Renal pelvis (tissue), 12 donors: ENCODE data around the gene NBPF15. TPM values are rescaled to one million over a fixed set of nuclear protein-coding genes. Genes with fewer than 3 reads are reported as not detected.
"Not testable (repeated sequence)": the region's sequence is repeated elsewhere in the genome, so short reads cannot be mapped to it uniquely, and the experiment has no call there.

Source experiments
- DNase-seq: peaks from one replicate; pipeline ENCODE4 v3.0.0-alpha.2; 2013
- long read RNA-seq, 16 experiments: transcript quantifications; one replicate each; lab custom pipeline, GENCODE V29; 2026
- polyA plus RNA-seq, 3 donors: library from polyadenylated mRNA; unstranded; fragments of 120-200 nt; gene quantifications; one replicate each; pipeline ENCODE4 v1.2.1, GENCODE V29; 2013; ENCODE audit not compliant: insufficient read length in 3 of 3

NBPF15 gene, protein sequence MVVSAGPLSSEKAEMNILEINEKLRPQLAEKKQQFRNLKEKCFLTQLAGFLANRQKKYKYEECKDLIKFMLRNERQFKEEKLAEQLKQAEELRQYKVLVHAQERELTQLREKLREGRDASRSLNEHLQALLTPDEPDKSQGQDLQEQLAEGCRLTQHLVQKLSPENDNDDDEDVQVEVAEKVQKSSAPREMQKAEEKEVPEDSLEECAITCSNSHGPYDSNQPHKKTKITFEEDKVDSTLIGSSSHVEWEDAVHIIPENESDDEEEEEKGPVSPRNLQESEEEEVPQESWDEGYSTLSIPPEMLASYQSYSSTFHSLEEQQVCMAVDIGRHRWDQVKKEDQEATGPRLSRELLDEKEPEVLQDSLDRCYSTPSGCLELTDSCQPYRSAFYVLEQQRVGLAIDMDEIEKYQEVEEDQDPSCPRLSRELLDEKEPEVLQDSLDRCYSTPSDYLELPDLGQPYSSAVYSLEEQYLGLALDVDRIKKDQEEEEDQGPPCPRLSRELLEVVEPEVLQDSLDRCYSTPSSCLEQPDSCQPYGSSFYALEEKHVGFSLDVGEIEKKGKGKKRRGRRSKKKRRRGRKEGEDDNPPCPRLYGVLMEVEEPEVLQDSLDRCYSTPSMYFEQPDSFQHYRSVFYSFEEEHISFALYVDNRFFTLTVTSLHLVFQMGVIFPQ
- polyA plus RNA-seq = 100 to 1,000 TPM in 1 of 3 donors, 10 to 100 TPM in 2; 59.8 to 102 (median 85.4) TPM
- long read RNA-seq, donor 1, partial matches to known transcripts = 11 of 11 reads
- long read RNA-seq, donor 1, other reads (novel, unspliced or antisense) = 0 of 11 reads
- long read RNA-seq, donor 2, partial matches to known transcripts = 16 of 16 reads
- long read RNA-seq, donor 2, other reads (novel, unspliced or antisense) = 0 of 16 reads
- long read RNA-seq, donor 3, partial matches to known transcripts = 6 of 6 reads
- long read RNA-seq, donor 3, other reads (novel, unspliced or antisense) = 0 of 6 reads
- long read RNA-seq, donor 4 = 0 reads
- long read RNA-seq, donor 5 = 0 reads
- long read RNA-seq, donor 6, partial matches to known transcripts = 17 of 19 reads
- long read RNA-seq, donor 6, other reads (novel, unspliced or antisense) = 0 of 19 reads
- long read RNA-seq, donor 7 = 0 reads
- long read RNA-seq, donor 8 = 0 reads
- long read RNA-seq, donor 9 = 0 reads
- long read RNA-seq, donor 10 = 0 reads
- long read RNA-seq, donor 11 = 0 reads
- long read RNA-seq, donor 12, partial matches to known transcripts = 6 of 7 reads
- long read RNA-seq, donor 12, other reads (novel, unspliced or antisense) = 0 of 7 reads
- long read RNA-seq, donor 13 = 0 reads
- long read RNA-seq, donor 14 = 0 reads
- long read RNA-seq, donor 15 = 0 reads
- long read RNA-seq, donor 16 = 0 reads

DNA sequence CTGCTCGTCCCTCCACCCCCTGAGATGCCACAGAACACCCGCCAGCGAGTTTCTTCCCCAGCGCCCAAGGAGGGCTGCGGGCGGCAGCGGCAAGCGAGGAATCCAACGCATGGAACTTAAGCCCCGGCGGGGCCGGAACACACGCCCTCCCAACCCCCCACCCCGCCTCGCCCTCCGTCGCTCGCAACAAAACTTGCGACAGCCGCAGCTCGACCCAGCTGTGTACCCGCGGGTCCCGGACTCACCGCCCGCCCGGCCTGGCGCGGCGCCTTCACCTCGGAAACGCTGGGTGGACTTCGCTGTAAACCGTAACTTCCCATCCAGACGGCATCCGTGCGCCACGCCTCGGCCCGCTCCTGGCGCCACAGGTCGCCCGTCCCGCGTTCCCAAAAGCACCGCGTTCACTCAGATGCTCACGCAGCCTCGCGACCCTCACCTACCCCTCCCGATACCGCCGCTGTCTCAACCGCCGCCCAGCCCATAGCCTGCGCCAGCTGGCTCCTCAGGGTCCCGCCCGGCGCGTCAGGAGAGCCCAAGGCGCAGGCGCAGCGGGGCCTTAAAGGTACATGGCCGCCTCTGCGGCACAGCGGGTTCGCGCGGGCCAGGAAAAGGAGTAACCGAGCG lies at the start of gene NBPF15:
TSS of gene NBPF15 (minus strand) at position 534 of the 624 bp plus-strand sequence. CDS start 21,666 bp downstream, outside the sequence.
- peak; percentile 47 for DNase-seq

DNA sequence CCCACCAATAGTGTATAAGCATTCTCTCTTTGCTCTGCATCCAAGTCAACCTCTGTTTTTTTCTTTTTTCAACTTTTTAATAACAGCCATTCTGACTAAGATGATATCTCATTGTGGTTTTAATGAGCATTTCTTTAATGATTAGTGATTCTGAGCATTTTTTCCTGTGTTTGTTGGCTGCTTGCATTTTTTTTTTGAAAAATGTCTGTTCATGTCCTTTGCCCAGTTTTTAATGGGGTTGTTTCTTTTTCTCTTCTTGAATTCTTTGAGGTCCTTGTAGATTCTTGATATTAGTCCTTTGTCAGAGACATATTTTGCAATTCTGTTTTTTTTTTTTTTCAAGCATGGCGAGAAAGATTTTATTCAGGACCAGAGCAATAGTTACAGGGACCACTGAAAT lies 35.0 kb upstream of the NBPF15 start:
- not testable (repeated sequence) for DNase-seq

DNA sequence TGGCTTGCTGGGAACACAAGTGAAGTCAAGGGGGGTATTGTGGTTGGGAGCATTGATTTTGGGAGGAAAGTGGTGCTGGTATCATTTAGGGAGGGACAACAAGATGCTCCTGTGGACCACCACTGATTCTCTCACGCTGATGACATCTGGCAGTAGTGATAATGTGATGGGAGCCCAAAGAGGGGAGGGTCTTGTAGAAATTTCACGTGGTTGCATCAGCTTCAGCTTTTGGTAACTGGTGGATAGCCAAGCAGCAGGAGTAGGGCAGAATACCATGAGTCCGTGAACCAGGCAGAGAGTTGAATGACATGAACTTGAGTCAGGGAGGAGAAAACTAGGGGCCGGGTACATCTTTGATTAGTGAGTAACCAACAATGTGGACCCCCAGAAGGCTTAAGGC lies 32.7 kb upstream of the NBPF15 start:
- DNase-seq = not testable (repeated sequence)

DNA sequence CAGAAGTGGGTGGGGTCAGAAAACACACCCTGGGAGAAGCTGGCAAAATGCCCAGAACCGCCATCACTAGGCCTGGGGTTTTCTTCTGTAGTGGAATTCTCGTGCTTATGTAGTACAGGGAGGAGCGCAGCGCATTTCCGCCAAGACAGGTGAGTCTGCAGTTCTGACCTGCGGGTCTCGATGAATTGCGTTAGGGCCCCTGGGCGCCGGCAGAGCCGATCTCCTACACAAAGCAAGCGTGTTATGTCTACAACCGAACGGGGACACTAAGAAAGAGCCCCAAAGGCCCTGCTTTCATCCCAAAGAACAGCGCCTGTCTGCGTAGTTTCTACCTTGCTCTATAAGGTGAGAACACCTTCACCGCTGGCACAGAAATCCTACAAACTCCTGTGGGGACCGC lies 28.9 kb upstream of the NBPF15 start:
- not testable (repeated sequence) for DNase-seq

DNA sequence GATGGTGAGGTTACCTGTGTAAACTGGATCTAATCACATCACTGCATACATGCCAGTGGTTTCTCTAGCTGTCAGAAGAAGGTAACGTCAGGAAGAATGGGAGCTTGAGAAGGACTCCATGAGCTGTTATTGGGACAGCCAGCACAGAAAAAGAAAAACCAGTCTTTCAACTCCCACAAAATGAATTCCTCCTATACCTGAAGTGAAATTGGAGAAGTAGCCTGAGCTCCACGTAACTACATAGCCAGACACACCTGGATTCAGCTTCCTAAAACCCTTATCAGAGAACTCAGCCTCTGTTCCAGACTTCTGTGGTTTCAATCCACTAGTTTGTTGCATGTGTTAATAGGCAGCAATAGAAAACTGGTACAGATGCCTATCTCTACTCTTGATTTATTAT lies 25.5 kb upstream of the NBPF15 start:
- DNase-seq = not testable (repeated sequence)

DNA sequence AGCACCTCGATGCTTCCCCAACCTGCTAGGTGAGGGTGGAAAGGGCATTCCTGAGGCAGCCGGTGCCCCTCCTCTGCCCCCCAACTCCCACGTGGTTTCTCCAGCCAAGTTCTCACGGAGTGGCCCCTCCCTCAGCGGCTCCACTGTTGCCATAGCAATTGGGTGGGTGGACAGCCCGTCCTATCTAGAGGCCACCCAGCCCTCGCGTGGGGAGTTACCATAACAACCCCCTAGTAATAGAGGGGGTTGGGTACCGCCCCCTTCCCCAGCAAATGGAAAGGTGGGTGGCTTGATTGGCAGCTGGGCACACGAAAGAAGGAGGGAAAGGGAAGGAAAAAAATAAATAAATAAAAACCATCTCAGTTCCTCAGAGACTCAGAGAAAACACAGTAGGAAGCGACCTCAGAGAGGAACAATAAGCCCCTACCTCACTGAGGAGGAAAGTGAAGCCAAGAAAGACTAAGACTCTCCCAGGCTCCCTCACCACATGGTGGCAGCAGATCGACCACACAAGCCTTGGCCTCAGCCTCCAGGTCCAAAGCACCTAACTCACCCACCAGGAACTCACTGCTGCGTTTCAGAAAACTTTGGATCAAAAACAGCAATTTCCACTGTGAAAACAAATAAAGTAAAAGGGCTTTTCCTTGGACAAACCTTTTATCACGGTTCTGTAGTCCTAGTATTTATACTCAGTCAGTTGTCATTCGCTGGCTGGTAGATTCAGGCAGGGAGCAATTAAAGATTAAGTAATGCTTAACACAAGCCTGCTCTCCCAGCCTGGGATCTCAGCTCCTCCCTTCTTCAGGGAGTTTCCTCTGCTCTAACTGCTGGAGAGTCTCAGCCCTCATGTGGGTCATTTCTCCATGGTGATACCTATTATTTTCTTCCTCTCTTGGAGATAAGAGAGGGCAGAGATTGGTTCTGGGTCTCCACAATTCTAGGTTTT lies 23.9 kb upstream of the NBPF15 start:
- DNase-seq = not testable (repeated sequence)

DNA sequence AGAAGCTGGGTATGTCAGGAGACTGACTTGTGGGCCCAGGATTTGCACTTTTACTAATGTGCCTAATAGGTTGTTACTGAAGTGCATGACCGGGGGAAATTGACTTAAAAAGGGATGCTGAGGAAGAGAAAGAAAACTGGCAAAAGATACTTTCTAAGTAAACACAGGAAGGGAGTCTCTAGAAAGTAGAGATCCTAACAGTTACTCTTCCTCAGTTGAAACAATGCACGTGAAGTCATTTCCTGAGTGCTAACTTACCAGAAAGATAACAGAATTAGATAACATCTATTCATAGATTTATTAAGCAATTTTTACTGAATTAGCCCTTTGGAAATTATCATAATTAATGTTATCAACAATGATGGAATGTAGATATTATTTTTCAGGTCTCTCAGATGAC lies 12.4 kb upstream of the NBPF15 start:
- not testable (repeated sequence) for DNase-seq

DNA sequence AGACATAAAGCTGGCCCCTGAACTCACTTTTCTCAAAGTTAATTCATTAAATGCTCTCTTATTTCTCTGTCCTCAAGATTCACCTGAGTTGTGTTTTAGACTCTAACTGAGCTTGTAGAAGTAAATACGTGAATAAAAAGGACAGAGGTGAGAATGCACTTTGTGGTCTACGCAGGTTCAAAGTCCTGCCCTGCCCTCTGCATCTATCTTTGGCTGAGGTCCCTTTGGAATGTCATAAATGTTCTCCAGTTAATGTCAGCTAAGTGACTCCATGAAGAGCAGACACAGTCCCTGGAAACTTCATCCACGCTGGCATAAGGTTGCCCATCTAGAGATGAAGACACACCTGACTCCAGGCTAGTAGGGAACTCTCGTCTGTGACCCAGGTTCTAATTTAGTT lies 10.0 kb upstream of the NBPF15 start:
- DNase-seq = not testable (repeated sequence)

DNA sequence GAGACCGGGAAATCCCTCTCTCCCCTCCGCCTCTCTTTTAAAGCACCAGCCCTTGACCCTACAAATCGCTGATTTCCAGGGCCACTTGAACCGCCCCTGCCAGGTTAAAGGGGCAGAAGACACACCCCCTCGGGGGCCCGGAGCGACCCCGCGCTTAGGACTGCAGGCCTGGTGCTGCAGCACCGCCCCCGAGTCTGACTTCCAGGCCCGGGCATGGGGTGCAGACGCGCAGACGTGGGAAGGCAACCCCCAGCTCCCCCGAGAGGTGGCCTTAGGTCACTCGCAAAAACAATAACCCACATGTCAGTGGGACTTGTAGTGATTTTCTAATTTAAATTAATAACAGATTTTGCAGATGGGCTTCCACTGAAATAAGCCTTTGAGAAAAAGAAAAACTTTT lies 309 bp upstream of the NBPF15 start:
- not testable (repeated sequence) for DNase-seq

DNA sequence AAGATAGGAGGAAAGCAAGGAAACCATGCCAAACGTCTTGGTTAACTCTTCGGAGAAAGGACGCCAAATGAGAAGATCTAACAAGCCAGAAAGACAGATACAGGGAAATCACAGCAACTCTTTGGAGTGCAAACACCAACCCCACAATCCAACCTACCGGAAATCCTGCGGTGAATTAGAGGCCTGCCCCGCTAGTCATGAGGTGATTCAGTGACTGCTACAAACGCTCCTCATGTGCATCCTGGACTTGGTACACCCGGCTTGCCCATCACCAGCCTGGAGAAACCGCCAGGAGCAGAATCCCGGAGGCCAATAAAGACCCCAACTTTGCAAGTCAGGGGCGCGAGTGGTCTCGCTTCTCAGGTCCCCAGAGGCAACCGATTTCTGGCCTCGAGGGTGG lies 783 bp downstream of the NBPF15 start:
- DNase-seq = not testable (repeated sequence)

DNA sequence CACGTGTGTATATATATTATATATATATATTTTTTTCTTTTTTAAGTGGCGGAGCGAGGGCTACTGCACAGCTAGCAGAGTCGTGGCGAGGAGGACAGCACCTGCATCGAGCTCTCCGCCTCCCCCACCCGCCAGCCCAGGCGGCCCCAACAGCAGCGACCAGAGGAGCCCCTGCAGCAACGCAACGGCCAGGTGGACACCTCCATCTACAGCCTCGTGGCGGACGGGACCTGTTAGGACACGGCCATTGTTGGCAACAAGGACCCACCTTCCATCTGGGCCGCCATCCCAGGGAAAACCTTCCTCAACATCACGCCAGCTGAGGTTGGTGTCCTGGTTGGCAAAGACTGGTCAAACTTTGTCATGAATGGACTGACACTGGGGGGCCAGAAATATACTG lies 19.1 kb downstream of the NBPF15 start:
- not testable (repeated sequence) for DNase-seq

DNA sequence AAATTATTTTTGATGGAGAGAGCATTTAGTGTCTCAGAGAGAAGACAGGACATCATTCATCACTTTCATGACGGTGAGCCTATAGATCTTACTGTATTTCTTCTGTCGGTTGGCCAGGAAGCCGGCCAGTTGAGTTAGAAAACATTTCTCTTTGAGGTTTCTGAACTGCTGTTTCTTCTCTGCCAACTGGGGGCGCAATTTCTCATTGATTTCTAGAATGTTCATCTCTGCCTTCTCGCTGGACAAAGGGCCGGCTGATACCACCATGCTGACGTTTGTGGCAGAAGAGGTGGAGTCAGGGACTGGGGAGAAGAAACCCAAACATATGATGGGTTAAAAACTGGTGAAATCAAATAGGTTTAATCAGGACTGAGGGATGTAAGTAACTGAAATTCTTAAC lies 21.7 kb downstream of the NBPF15 start:
- not testable (repeated sequence) for DNase-seq

DNA sequence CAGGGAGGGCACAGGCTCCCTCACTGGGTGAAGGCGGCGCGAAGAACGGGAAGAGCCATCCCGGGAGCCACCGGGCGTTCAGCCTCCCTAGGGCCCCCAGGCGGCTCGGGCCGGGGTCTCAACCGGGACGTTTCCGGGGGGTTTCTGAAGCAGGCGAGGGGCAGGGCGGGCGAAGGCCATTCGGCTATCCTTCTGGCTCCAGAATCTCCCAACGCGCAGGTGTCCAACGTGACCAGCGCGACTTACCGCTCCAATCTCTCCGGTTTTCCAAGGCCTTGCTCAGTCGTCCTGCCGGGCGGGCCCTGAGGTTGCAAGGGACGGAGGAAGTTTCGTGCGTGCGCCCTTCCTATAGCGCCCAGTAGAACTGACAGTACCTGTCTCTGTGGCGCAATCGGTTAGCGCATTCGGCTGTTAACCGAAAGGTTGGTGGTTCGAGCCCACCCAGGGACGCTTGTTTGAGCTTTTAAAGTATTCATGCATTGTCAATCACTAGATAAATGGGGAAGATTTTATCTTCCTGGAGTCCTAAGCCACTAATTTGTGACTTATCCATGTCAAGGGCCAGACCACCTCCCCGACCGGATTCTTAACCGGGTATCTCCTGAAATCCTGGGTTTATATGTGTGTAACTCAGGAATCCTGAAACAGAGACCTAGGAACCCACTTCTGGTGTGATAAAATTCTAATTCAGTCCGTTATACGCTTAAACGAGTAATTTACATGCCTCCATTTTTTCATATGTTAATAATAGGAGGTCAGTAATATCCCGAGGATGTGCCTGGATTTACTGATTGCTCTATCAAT lies 42.4 kb downstream of the NBPF15 start:
- DNase-seq = peak; percentile 11

DNA sequence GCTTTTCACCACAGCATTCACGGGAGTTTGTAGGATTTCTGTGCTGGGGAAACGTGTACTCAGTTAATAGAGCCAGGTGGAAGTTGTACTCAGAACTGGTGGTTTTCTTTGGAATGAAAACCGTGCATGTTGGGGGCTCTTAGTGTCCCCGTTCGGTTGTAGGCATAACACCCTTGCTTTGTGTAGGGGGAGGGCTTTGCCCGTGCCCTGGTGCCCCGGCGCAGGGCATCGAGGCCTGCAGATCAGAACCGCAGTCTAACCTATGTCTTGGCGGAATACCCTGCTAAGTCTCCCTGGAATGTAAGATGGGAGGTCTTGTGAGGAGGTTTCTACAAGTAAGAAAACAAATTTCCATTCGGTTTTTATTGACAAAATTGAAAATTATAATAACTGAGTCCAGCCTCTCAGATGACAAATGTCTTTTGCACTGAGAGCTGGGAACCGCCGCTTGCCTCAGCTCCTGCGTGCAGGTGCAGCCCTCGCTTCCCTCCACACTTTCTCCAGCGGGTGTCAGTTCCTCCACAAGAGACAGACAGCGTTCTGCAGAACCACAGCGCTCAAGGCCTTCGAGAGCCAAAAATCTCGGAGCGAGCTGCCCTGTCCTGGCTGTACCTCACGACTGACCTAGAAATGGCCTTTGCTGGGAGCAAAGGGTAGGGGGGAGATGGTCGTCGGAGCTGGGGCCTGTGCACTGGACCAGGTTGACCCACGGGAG lies 47.9 kb downstream of the NBPF15 start:
- not testable (repeated sequence) for DNase-seq

DNA sequence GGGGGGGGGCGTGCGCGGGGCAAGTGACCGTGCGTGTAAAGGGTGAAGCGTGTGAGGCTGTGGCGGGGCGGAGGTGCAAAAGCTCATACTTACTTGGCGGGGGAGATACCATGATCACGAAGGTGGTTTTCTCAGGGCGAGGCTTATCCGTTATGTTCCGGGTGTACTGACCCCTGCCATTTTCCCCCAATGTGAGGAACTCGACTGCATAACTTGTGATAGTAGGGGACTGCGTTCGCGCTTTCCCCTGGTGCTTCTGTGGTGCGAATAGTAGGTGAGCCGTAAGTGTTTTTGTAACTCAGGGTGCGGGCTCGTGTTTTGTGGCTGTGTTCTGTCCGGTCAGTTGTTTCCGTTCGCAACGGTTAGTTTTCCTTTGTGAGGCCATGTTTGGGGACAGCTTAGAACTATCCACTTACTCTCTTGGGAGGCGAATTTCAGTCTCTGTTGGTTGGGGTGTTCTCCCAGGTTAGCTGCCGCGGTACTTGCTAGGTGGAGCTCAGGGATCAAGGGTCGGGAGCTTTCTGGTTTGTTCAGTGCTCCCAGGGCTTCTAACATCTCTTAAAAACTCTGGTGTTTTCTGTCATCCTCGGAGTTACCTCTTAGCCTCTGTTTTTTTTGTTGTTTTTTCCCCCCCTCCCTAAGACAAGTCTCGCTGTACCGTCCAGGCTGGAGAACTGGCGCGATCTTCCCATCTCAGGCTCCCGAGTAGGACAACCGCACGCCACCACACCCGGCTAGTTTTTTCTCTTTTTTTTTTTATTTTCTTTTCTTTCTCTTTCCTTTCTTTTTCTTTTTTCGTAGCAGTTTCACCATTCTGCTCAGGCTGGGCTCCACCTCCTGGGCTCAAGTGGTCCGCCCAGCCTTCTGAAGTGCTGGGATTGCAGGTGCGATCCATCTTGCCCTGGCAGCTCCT lies 48.7 kb downstream of the NBPF15 start:
- DNase-seq = peak; percentile 95

DNA sequence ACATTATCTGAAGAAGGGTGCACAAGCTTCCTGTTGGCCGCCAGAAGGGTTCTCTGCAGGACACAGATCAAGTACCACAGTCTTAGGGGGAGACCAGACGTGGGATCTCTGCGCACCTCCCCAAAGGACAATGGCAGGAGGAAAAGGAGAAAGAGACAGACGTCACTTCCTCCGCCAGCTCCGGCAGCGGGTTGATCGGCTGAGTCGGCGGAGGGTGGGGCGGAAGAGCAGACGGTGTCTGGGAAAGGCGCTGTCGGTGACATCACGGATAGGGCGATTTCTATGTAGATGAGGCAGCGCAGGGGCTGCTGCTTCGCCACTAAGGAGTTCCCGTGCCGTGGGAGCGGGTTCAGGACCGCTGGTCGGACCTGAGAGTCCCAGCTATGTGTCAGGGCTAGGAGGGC lies 49.4 kb downstream of the NBPF15 start:
- DNase-seq = peak; percentile 61

DNA sequence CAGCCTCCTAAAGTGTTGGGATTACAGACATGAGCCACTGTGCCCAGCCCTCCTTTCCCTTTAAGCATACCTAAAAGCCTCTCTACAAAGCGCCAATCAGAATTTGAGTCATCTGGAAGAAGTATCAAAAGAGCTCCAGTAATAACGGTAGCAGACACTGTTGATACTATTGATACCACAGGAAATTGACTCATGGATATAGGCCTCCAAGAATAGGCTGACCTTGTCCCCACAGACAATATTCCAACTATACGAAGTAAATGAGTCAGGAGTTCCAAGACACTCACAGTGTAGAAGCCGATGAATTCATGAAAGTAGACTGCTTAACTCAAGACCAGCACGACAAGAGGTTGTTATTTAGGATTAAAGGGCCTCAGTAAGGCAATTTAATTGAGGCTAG lies 58.7 kb downstream of the NBPF15 start:
- not testable (repeated sequence) for DNase-seq
